ENCODE results near the gene FOXK2. TPM values are rescaled to one million over a fixed set of nuclear protein-coding genes. Genes with fewer than 3 reads are reported as not detected.
A peak's percentile ranks its signal among the peaks of the same experiment; 100 is the strongest.

Gene FOXK2
- total RNA-seq, 1 experiment from 2014 or later: 104 TPM

DNA sequence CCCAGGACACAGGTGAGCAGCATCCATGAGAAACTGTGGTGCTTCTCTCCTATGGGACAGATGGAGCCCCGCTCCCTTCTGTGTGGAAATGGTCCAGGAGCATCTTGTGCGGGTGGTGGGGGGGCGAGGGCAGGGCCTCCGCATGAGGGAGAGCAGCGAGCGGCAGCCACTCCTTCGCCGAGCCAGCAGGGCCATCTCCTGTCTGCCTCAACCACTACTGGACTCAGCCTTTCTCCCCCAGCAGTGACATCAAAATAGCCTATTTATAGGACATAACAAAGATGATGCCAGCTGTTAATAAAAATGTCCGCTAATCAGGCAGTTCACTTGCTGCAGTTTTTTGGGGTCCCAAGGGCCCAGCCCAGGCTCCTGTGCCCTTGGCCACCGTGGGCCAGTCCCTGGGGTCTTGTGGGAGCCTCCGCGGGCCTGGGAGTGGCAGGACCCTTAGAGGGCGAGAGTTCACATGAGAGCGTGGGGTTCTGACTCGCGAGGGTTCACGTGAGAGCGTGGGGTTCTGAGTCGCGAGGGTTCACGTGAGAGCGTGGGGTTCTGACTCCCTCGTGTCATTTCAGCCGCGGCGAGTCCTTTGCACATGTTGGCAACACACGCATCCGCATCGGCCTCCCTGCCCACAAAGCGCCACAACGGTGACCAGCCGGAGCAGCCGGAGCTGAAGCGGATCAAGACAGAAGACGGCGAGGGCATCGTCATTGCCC lies 81.4 kb downstream of the FOXK2 start:
- CTCF ChIA-PET: interaction anchor here (0.9 kb wide), 1 partner anchor 12 kb away, joined by 4 read pairs; no protein-coding TSS in a partner anchor
- H3K4me1 Mint-ChIP-seq (ENCODE audit: insufficient read depth, unreplicated experiment): no peaks in the 10 kb centered on the region
- intact Hi-C loops (cut with micrococcal nuclease): no loop called here
- no peaks in the 10 kb centered on the region for H3K27me3 Mint-ChIP-seq (ENCODE audit: insufficient read depth, unreplicated experiment)
- H3K4me3 Mint-ChIP-seq (ENCODE audit: unreplicated experiment): no peak overlapping the region
- H3K36me3 Mint-ChIP-seq (ENCODE audit: insufficient read depth, unreplicated experiment): peaks cover 93% of the 10 kb centered on the region
- no TSS peak for BruUV-seq (replicated peaks)
- no peaks in the 10 kb centered on the region for H3K9me3 Mint-ChIP-seq (ENCODE audit: unreplicated experiment)
- POLR2A ChIA-PET: no interaction called here
- H3K27ac Mint-ChIP-seq (ENCODE audit: low read depth, unreplicated experiment): no peak overlapping the region
- TF ChIP-seq, protein P1, sequence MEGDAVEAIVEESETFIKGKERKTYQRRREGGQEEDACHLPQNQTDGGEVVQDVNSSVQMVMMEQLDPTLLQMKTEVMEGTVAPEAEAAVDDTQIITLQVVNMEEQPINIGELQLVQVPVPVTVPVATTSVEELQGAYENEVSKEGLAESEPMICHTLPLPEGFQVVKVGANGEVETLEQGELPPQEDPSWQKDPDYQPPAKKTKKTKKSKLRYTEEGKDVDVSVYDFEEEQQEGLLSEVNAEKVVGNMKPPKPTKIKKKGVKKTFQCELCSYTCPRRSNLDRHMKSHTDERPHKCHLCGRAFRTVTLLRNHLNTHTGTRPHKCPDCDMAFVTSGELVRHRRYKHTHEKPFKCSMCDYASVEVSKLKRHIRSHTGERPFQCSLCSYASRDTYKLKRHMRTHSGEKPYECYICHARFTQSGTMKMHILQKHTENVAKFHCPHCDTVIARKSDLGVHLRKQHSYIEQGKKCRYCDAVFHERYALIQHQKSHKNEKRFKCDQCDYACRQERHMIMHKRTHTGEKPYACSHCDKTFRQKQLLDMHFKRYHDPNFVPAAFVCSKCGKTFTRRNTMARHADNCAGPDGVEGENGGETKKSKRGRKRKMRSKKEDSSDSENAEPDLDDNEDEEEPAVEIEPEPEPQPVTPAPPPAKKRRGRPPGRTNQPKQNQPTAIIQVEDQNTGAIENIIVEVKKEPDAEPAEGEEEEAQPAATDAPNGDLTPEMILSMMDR (IDR thresholded peaks at IDR 0.05; ENCODE audit: unreplicated experiment): no peak
- no peak for DNase-seq (ENCODE audit: unreplicated experiment)

DNA sequence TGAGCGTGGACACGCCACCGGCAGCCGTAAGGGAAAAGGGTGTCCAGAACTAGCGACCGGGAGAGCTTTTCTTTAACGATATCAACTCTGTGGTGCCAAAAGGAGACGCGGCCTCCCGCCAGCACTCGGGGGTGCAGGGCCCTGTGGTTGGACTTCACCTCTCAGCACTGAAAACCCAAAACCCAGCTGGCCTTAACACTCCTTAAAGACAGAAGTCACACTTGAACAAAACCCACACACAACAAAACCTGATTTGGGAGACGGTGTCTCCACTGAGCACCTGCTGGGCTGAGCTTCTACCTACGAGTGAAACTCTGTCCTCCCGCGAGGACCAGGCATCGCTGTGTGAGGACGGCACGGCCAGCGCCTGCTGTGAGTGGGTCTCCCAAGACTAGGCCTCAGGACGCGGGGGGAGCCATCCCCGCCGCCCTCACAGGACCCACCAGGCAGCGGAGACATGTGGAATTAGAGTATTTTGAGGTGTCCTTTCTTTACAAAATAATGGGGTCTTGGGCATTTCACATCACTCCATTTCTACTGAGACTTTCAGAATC lies 82.0 kb downstream of the FOXK2 start:
- DNase-seq (ENCODE audit: unreplicated experiment): no peak
- no peak overlapping the region for H3K27ac Mint-ChIP-seq (ENCODE audit: low read depth, unreplicated experiment)
- peaks cover 93% of the 10 kb centered on the region for H3K36me3 Mint-ChIP-seq (ENCODE audit: insufficient read depth, unreplicated experiment)
- TF ChIP-seq, protein P1 (IDR thresholded peaks at IDR 0.05; ENCODE audit: unreplicated experiment): no peak
- ChIA-PET CTCF (interaction anchor here (0.7 kb wide), 1 partner anchor 40 kb away, joined by 3 read pairs; no protein-coding TSS in a partner anchor), POLR2A (interaction anchor here (0.5 to 1.1 kb wide), 2 partner anchors 10 to 43 kb away, joined by 3 to 4 read pairs; no protein-coding TSS in a partner anchor)
- intact Hi-C loops (cut with micrococcal nuclease): no loop called here
- BruUV-seq (replicated peaks): TSS peak; percentile 37
- H3K4me3 Mint-ChIP-seq (ENCODE audit: unreplicated experiment): no peak overlapping the region
- H3K27me3 Mint-ChIP-seq (ENCODE audit: insufficient read depth, unreplicated experiment): no peaks in the 10 kb centered on the region
- no peaks in the 10 kb centered on the region for H3K4me1 Mint-ChIP-seq (ENCODE audit: insufficient read depth, unreplicated experiment)
- H3K9me3 Mint-ChIP-seq (ENCODE audit: unreplicated experiment): no peaks in the 10 kb centered on the region

- peaks cover 93% of the 10 kb centered on the region for H3K36me3 Mint-ChIP-seq (ENCODE audit: insufficient read depth, unreplicated experiment)
- BruUV-seq (replicated peaks): no TSS peak
- H3K4me3 Mint-ChIP-seq (ENCODE audit: unreplicated experiment): no peak overlapping the region
- H3K27ac Mint-ChIP-seq (ENCODE audit: low read depth, unreplicated experiment): no peak overlapping the region
- DNase-seq (ENCODE audit: unreplicated experiment): no peak
- no peaks in the 10 kb centered on the region for H3K27me3 Mint-ChIP-seq (ENCODE audit: insufficient read depth, unreplicated experiment)
- no peaks in the 10 kb centered on the region for H3K4me1 Mint-ChIP-seq (ENCODE audit: insufficient read depth, unreplicated experiment)
- ChIA-PET CTCF (interaction anchor here (0.7 kb wide), 1 partner anchor 40 kb away, joined by 3 read pairs; no protein-coding TSS in a partner anchor), POLR2A (interaction anchor here (0.6 to 1.1 kb wide), 3 partner anchors 9 to 76 kb away, joined by 3 to 4 read pairs (median 4); no protein-coding TSS in a partner anchor)
- intact Hi-C loops (cut with micrococcal nuclease): no loop called here
- no peaks in the 10 kb centered on the region for H3K9me3 Mint-ChIP-seq (ENCODE audit: unreplicated experiment)
- TF ChIP-seq, protein P1 (IDR thresholded peaks at IDR 0.05; ENCODE audit: unreplicated experiment): no peak
Observed at GRCh38 chr17:82602487-82602886, 83.0 kb downstream of the FOXK2 start.

DNA sequence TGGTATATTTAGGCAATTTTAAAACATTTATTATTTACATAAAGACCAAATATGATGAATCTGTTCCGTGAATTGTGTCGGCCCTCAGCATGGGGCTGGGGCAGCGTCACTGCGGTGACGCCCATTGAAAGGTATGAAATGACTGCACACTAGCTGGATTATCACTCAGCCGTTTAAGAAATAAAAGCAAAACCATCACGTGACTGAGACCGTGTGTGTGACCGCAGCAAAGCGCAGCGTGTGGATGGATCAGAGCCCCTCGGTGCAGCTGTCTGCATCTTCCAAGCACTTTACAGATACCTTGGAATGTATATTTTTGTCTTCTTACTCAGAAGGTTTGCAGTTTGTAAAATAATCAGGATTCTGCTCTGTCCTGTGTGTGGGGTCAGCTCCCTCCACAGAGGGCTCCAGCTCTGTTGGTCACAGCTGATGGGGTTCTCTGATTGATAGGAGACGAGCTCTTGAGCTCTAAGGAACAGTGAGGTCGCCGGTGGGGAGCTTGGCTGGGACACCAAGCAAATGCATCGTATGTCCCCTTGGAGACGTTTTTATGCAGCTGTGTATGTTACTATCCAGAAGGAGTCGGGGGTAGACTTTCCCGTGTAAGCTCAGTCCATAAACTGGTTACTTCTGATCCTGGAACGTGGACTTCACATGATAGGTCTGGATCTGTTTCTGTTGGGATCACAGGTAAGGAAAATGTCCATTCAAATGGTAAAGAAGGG lies 83.6 kb downstream of the FOXK2 start:
- intact Hi-C loops (cut with micrococcal nuclease): no loop called here
- no peaks in the 10 kb centered on the region for H3K4me1 Mint-ChIP-seq (ENCODE audit: insufficient read depth, unreplicated experiment)
- POLR2A ChIA-PET: interaction anchor here (0.6 to 1.8 kb wide), 5 partner anchors 8 to 75 kb away, joined by 3 to 6 read pairs (median 4); no protein-coding TSS in a partner anchor
- no peak overlapping the region for H3K27ac Mint-ChIP-seq (ENCODE audit: low read depth, unreplicated experiment)
- H3K4me3 Mint-ChIP-seq (ENCODE audit: unreplicated experiment): no peak overlapping the region
- TF ChIP-seq, protein P1 (IDR thresholded peaks at IDR 0.05; ENCODE audit: unreplicated experiment): no peak
- BruUV-seq (replicated peaks): no TSS peak
- CTCF ChIA-PET: interaction anchor here (0.6 to 0.7 kb wide), 2 partner anchors 254 to 284 kb away, joined by 3 to 4 read pairs; no protein-coding TSS in a partner anchor
- H3K27me3 Mint-ChIP-seq (ENCODE audit: insufficient read depth, unreplicated experiment): no peaks in the 10 kb centered on the region
- H3K9me3 Mint-ChIP-seq (ENCODE audit: unreplicated experiment): no peaks in the 10 kb centered on the region
- H3K36me3 Mint-ChIP-seq (ENCODE audit: insufficient read depth, unreplicated experiment): peaks cover 93% of the 10 kb centered on the region
- no peak for DNase-seq (ENCODE audit: unreplicated experiment)
